ENCODE measurements around the gene PRKN.

Gene PRKN

DNA sequence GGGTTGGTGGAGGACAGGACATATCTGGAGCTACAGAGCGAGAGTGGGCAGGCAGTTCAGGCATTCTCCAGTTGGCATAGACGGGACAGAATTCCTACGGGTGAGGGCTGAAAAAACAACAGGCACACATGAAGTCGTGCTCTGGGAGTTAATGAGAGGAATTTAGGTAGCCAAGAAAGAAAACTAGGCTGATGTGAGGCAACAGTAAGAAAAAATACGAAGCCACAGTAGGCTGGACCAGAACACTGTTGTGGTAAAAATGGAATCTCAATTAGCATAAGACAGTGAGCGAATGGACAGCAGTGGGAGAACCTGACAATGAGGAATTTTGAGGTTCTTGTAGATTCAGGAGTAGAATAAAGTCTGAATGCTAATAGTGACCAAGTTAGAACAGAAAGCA, 965.6 kb downstream of the PRKN start:
- Histone ChIP-seq H3K4me3 (ENCODE audit: low read depth in 1 of 2, low read length in 2 of 2) (no peak overlapping the region), H3K9me3 (ENCODE audit: insufficient read depth, low read length, severe bottlenecking) (no peaks in the 10 kb centered on the region), H2AFZ (ENCODE audit: low read depth, low read length) (no peak overlapping the region), H3K27me3 (ENCODE audit: insufficient read depth, low read length, poor library complexity) (no peaks in the 10 kb centered on the region), H3K4me2 (ENCODE audit: insufficient read depth, low read length) (no peak overlapping the region), H4K20me1 (ENCODE audit: insufficient read depth, low read length) (no peaks in the 10 kb centered on the region), H3K27ac (ENCODE audit: low read length) (no peak overlapping the region), H3K36me3 (ENCODE audit: insufficient read depth, low read length) (no peaks in the 10 kb centered on the region), H3K4me1 (ENCODE audit: insufficient read depth, low read length) (no peaks in the 10 kb centered on the region), H3K9ac (ENCODE audit: low read depth, low read length) (no peak overlapping the region), H3K79me2 (ENCODE audit: insufficient read depth, low read length) (no peaks in the 10 kb centered on the region)
- no peak for TF ChIP-seq EZH2 (IDR thresholded peaks at IDR 0.05; ENCODE audit: borderline replicate concordance, low read depth, low read length, severe bottlenecking)
- TF ChIP-seq, protein P1, sequence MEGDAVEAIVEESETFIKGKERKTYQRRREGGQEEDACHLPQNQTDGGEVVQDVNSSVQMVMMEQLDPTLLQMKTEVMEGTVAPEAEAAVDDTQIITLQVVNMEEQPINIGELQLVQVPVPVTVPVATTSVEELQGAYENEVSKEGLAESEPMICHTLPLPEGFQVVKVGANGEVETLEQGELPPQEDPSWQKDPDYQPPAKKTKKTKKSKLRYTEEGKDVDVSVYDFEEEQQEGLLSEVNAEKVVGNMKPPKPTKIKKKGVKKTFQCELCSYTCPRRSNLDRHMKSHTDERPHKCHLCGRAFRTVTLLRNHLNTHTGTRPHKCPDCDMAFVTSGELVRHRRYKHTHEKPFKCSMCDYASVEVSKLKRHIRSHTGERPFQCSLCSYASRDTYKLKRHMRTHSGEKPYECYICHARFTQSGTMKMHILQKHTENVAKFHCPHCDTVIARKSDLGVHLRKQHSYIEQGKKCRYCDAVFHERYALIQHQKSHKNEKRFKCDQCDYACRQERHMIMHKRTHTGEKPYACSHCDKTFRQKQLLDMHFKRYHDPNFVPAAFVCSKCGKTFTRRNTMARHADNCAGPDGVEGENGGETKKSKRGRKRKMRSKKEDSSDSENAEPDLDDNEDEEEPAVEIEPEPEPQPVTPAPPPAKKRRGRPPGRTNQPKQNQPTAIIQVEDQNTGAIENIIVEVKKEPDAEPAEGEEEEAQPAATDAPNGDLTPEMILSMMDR (IDR thresholded peaks at IDR 0.05; ENCODE audit: borderline replicate concordance, extremely low read depth, low read length, poor library complexity, severe bottlenecking): no peak
- DNase-seq: no peak
- no peak for ATAC-seq (ENCODE audit: insufficient read depth, low read depth)

- Histone ChIP-seq H3K79me2 (ENCODE audit: insufficient read depth, low read length) (no peaks in the 10 kb centered on the region), H2AFZ (ENCODE audit: low read depth, low read length) (no peak overlapping the region), H3K36me3 (ENCODE audit: insufficient read depth, low read length) (no peaks in the 10 kb centered on the region), H4K20me1 (ENCODE audit: insufficient read depth, low read length) (no peaks in the 10 kb centered on the region), H3K4me2 (ENCODE audit: insufficient read depth, low read length) (no peak overlapping the region), H3K9ac (ENCODE audit: low read depth, low read length) (no peak overlapping the region), H3K27me3 (ENCODE audit: insufficient read depth, low read length, poor library complexity) (no peaks in the 10 kb centered on the region), H3K4me1 (ENCODE audit: insufficient read depth, low read length) (no peaks in the 10 kb centered on the region), H3K27ac (ENCODE audit: low read length) (no peak overlapping the region), H3K4me3 (ENCODE audit: low read depth in 1 of 2, low read length in 2 of 2) (no peak overlapping the region), H3K9me3 (ENCODE audit: insufficient read depth, low read length, severe bottlenecking) (no peaks in the 10 kb centered on the region)
- TF ChIP-seq EZH2 (IDR thresholded peaks at IDR 0.05; ENCODE audit: borderline replicate concordance, low read depth, low read length, severe bottlenecking): no peak
- TF ChIP-seq, protein P1 (IDR thresholded peaks at IDR 0.05; ENCODE audit: borderline replicate concordance, extremely low read depth, low read length, poor library complexity, severe bottlenecking): no peak
- no peak for DNase-seq
- ATAC-seq (ENCODE audit: insufficient read depth, low read depth): no peak
Observed at GRCh38 chr6:161755080-161755479, 972.5 kb downstream of the PRKN start.

DNA sequence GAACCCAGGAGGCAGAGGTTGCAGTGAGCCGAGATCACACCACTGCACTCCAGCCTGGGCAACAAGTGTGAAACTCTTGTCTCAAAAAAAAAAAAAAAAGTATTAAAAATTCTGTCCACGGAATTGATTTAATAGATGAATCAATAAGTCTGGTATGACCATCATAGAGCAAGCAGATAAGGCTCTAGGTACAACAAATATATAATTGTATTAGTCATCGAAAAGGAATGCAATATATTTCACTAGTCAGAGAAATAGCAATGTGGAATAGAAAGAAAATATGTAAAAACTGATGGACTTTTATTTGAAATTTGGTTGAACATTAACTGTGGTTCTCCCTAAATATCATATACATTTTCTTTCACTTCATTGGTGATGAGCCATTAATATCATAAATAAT, 976.9 kb downstream of the PRKN start:
- no peaks in the 10 kb centered on the region for H3K9me3 ChIP-seq (ENCODE audit: insufficient read depth, low read length, severe bottlenecking)
- H3K36me3 ChIP-seq (ENCODE audit: insufficient read depth, low read length): no peaks in the 10 kb centered on the region
- H3K9ac ChIP-seq (ENCODE audit: low read depth, low read length): no peak overlapping the region
- DNase-seq: no peak
- no peak overlapping the region for H3K4me3 ChIP-seq (ENCODE audit: low read depth in 1 of 2, low read length in 2 of 2)
- H3K27ac ChIP-seq (ENCODE audit: low read length): no peak overlapping the region
- H3K27me3 ChIP-seq (ENCODE audit: insufficient read depth, low read length, poor library complexity): no peaks in the 10 kb centered on the region
- H3K4me1 ChIP-seq (ENCODE audit: insufficient read depth, low read length): no peaks in the 10 kb centered on the region
- no peak for ATAC-seq (ENCODE audit: insufficient read depth, low read depth)
- H2AFZ ChIP-seq (ENCODE audit: low read depth, low read length): no peak overlapping the region
- H3K4me2 ChIP-seq (ENCODE audit: insufficient read depth, low read length): no peak overlapping the region
- H3K79me2 ChIP-seq (ENCODE audit: insufficient read depth, low read length): no peaks in the 10 kb centered on the region
- TF ChIP-seq, protein P1 (IDR thresholded peaks at IDR 0.05; ENCODE audit: borderline replicate concordance, extremely low read depth, low read length, poor library complexity, severe bottlenecking): no peak
- no peak for TF ChIP-seq EZH2 (IDR thresholded peaks at IDR 0.05; ENCODE audit: borderline replicate concordance, low read depth, low read length, severe bottlenecking)
- H4K20me1 ChIP-seq (ENCODE audit: insufficient read depth, low read length): no peaks in the 10 kb centered on the region

DNA sequence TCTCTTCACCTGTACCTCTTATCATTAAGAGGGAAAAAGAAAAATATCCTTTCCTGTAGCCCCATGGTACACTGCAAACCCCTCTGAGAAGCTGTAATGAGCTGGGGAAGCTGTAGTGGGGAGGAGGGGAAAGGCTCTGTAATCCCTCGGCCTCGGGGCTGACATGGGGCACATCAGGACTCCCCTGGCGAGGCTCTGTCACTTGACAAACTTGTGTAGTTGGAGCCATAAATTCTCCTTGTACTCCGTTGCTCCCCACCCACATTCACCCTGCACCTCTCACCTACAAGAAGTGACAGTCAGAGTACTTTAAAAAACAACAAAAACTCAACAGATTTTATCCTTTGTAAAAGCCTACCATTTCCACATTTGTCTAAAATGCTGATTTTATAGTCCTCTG, 978.0 kb downstream of the PRKN start:
- no peaks in the 10 kb centered on the region for H3K79me2 ChIP-seq (ENCODE audit: insufficient read depth, low read length)
- H4K20me1 ChIP-seq (ENCODE audit: insufficient read depth, low read length): no peaks in the 10 kb centered on the region
- no peak overlapping the region for H3K4me3 ChIP-seq (ENCODE audit: low read depth in 1 of 2, low read length in 2 of 2)

More for the DNA sequence above, 978.0 kb downstream of the PRKN start:
- no peak for ATAC-seq (ENCODE audit: insufficient read depth, low read depth)
- Histone ChIP-seq H3K27ac (ENCODE audit: low read length) (no peak overlapping the region), H3K4me2 (ENCODE audit: insufficient read depth, low read length) (no peak overlapping the region), H3K36me3 (ENCODE audit: insufficient read depth, low read length) (no peaks in the 10 kb centered on the region), H3K9me3 (ENCODE audit: insufficient read depth, low read length, severe bottlenecking) (no peaks in the 10 kb centered on the region), H2AFZ (ENCODE audit: low read depth, low read length) (no peak overlapping the region), H3K9ac (ENCODE audit: low read depth, low read length) (no peak overlapping the region), H3K4me1 (ENCODE audit: insufficient read depth, low read length) (no peaks in the 10 kb centered on the region), H3K27me3 (ENCODE audit: insufficient read depth, low read length, poor library complexity) (no peaks in the 10 kb centered on the region)
- no peak for DNase-seq
- TF ChIP-seq EZH2 (IDR thresholded peaks at IDR 0.05; ENCODE audit: borderline replicate concordance, low read depth, low read length, severe bottlenecking): no peak
- TF ChIP-seq, protein P1 (IDR thresholded peaks at IDR 0.05; ENCODE audit: borderline replicate concordance, extremely low read depth, low read length, poor library complexity, severe bottlenecking): no peak

Measured in DND-41 (cell line).